Ovary (tissue), 3 donors: ENCODE measurements around the gene BSCL2.

Source experiments
- CTCF ChIP-seq, 3 donors: fragments of 450-650 bp in 2 of 3; fragments of 200-600 bp in 1 of 3; IDR thresholded peaks; one replicate each; pipeline versions ENCODE4 v1.5.1 to v1.8.0; 2016 to 2022; ENCODE audit warnings: antibody characterized with exemption in 3 of 3, mild to moderate bottlenecking in 1 of 3
- POLR2A ChIP-seq: fragments of 450-650 bp; IDR thresholded peaks from one replicate; pipeline ENCODE4 v1.6.1; 2017; ENCODE audit warnings: antibody characterized with exemption, mild to moderate bottlenecking, moderate library complexity
- donor health status: DM: no; HTN: no; CAD: no.

DNA sequence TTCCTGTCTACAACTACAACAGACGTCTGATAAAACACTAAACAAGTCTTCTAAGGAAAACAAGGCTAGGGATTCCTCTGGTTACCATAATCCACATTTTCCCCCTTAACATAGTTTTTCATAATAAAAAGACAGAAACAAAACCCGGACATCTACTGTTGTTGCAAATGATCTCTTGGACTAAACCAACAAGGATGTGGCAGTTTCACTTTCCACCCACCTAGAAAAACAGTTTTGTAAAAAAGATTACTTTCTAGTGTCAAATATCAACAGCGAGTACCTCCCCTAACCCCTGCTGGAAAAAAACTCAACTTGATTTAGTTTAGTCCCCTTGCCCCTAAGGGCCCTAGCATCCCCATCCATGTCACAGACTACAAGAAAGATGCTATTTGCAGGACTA is 5.6 kb upstream of the BSCL2 start:
- TF ChIP-seq CTCF (IDR thresholded peaks at IDR 0.05) (no peak), POLR2A (no peak)
